PFSK-1 (cell line): ENCODE measurements around the gene OR56A5.

Source experiments
- FOXP2 ChIP-seq: optimal IDR thresholded peaks from 2 replicates; pipeline ENCODE3; 2011; ENCODE audit warnings: borderline replicate concordance, control low read depth, inconsistent platforms; ENCODE audit not compliant: insufficient read depth; ENCODE audit errors: extremely low read length, extremely low read depth
- POLR2AphosphoS5 ChIP-seq: IDR thresholded peaks from 2 replicates; pipeline ENCODE4 v1.6.1; 2012; ENCODE audit warnings: low read depth, mild to moderate bottlenecking, control low read depth, low read length, moderate library complexity
- REST ChIP-seq, 2 experiments: IDR thresholded peaks; 2 replicates each; pipeline versions ENCODE4 v1.6.1 to v1.8.0; 2011 to 2012; ENCODE audit warnings: low read depth in 2 of 2, low read length in 2 of 2, control low read depth in 1 of 2, inconsistent platforms in 1 of 2, mild to moderate bottlenecking in 1 of 2, moderate library complexity in 1 of 2; ENCODE audit not compliant: insufficient read depth in 1 of 2
- SIN3A ChIP-seq: IDR thresholded peaks from 2 replicates; pipeline ENCODE4 v1.6.1; 2012; ENCODE audit warnings: mild to moderate bottlenecking, low read length, moderate library complexity, borderline replicate concordance; ENCODE audit not compliant: insufficient read depth
- TAF1 ChIP-seq: IDR thresholded peaks from 2 replicates; pipeline ENCODE4 v1.6.1; 2012; ENCODE audit warnings: low read length, control low read depth, borderline replicate concordance; ENCODE audit not compliant: insufficient read depth

Gene OR56A5

DNA sequence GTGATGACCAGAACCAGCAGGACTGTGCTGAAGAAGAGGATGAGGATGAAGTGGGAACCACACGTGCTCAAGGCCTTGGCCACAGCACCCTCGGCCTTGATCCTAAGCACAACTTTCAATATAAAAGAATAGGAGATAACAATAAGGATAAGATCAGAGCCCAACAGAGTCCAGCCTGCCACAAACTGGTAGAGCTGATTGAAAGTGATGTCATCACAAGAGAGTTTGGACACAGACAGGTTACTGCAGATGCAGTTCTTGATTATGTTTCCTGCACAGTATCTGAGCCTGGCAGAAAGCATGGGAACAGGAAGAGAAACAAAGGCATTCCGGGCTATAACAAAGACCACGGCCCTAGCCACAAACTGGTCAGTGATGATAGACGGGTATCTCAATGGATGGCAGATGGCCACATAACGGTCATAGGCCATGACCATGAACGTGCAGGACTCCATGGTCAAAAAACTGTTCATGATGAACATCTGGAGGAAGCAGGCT, 34.0 kb upstream of the OR56A5 start:
- TF ChIP-seq TAF1, result no peak
- TF ChIP-seq POLR2AphosphoS5, result no peak
- no peak for TF ChIP-seq REST (IDR thresholded peaks at IDR 0.05; ENCODE audit: insufficient read depth in 1 of 2, low read depth in 2 of 2, low read length in 2 of 2)
- no peak for TF ChIP-seq SIN3A
- TF ChIP-seq FOXP2, result no peak

DNA sequence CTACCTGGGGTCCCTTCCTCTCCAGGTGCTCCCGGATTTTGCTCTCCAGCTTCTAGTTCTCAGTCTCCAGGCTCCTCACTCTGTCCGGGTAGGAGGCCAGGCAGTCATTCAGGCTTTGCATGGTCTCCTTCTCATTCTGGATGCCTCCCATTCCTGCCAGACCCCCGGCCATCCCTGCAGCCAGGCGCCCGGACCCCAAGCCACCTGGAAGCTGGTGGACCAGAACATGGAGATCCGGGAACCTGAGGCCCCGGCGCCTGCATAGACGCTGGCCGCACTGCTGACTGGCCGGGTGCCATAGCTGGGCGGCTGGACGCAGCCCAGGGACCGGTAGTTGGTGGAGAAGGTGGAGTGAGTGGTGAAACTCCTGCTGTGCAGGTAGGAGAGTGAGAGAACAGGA, 26.5 kb upstream of the OR56A5 start:
- no peak for TF ChIP-seq TAF1
- no peak for TF ChIP-seq SIN3A
- no peak for TF ChIP-seq REST (IDR thresholded peaks at IDR 0.05; ENCODE audit: insufficient read depth in 1 of 2, low read depth in 2 of 2, low read length in 2 of 2)
- no peak for TF ChIP-seq POLR2AphosphoS5
- TF ChIP-seq FOXP2, result no peak

- TF ChIP-seq SIN3A (no peak), TAF1 (no peak), FOXP2 (no peak), POLR2AphosphoS5 (no peak), REST (IDR thresholded peaks at IDR 0.05; ENCODE audit: insufficient read depth in 1 of 2, low read depth in 2 of 2, low read length in 2 of 2) (no peak)
Observed at GRCh38 chr11:5992604-5993251, 24.4 kb upstream of the OR56A5 start.

GRCh38 chr11:5992150-5992549, 23.9 kb upstream of the OR56A5 start:
- TF ChIP-seq TAF1 (no peak), REST (IDR thresholded peaks at IDR 0.05; ENCODE audit: insufficient read depth in 1 of 2, low read depth in 2 of 2, low read length in 2 of 2) (no peak), FOXP2 (no peak), SIN3A (no peak), POLR2AphosphoS5 (no peak)

- TF ChIP-seq REST (IDR thresholded peaks at IDR 0.05; ENCODE audit: insufficient read depth in 1 of 2, low read depth in 2 of 2, low read length in 2 of 2) (no peak), SIN3A (no peak), POLR2AphosphoS5 (no peak), TAF1 (no peak), FOXP2 (no peak)
Observed at GRCh38 chr11:5989203-5989602, 20.9 kb upstream of the OR56A5 start.
